GM04503 (cell line): ENCODE results near the gene CASP8.

Experiments used
- DNase-seq: peaks from one replicate; pipeline ENCODE4 v3.0.0-alpha.2; 2012; ENCODE audit warnings: low read depth

Gene CASP8

GRCh38 chr2:201242571-201243277 lies 17.6 kb upstream of the CASP8 start:
- DNase-seq, result no peak

DNA sequence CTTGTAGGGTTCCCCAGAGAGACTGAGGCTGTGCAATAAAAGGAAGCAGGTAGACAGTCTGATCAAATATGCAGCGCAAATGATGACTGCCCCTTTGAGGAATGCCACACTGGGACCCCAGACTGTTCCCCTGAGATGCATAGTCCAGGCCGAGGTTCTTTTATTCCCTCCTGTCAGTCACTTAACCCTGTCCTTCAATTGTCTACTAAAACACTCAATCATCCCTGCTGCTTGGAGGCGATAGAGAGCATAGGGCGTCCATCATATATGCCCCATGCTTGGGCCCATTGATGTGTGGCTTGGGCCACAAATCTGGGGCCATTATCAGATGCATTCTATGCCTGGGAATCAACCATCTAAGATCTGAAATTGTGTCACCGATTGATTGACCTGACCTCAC lies 15.5 kb upstream of the CASP8 start:
- no peak for DNase-seq

GRCh38 chr2:201246280-201246679 lies 14.1 kb upstream of the CASP8 start:
- no peak for DNase-seq

DNA sequence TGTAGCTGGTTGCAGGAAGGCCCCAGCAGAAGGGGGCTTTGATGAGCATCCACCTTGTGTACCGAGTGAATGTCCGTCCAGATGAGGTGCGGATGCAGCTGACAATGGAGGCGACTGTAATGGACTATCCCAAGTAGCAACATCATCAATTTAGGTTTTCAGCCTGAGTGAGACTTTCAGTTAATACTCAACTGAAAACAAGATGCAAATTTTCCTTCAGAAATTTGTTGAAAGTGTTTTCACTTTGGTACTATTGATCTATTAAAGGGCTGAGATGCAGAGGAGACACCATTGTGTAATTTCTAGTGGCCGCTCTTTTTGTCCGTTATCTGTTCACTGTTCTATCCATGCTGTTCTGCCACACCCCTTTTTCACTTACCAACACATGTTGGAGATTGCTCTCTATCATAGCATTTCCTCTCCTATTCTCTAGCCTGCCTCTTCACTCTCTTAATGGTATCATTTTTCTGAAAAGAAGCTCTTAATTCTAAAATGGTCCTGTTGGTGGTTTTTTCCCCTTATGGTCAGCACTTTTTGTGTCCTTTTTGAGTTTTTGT lies 12.0 kb upstream of the CASP8 start:
- DNase-seq, result no peak

GRCh38 chr2:201249889-201250288 lies 10.4 kb upstream of the CASP8 start:
- DNase-seq, result no peak

GRCh38 chr2:201250741-201251140 lies 9.6 kb upstream of the CASP8 start:
- DNase-seq, result no peak

GRCh38 chr2:201254081-201254730 lies 6.1 kb upstream of the CASP8 start:
- DNase-seq, result peak; percentile 49

DNA sequence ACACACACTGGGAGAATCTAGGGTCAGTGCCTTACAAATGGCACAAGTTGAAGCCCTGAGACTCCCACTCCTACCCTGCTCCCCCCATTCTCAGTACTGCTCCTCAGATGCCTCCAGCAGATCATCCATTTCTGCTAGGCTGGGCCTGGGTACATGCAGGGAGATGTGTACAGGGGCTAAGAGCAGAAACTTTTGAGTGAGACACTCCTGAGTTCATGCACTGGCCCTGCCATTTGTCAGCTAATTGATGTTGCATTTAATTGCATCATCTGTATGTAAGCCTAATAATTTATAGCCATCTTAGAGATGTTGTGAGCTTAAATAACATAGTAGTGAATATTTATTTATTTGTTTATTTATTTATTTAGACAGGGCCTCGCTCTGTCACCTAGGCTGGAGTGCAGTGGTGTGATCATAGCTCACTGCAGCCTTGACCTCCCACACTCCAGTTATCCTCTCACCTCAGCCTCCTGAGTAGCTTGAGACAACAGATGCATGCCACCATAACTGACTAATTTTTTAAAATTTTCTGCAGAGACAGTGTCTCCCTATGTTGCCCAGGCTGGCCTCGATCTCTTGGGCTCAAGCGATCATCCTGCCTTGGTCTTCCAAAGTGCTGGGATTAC lies 4.8 kb upstream of the CASP8 start:
- DNase-seq, result no peak

GRCh38 chr2:201256082-201256481 lies 4.3 kb upstream of the CASP8 start:
- no peak for DNase-seq

- DNase-seq, result no peak
Measured at GRCh38 chr2:201257381-201257955, 2.9 kb upstream of the CASP8 start.

DNA sequence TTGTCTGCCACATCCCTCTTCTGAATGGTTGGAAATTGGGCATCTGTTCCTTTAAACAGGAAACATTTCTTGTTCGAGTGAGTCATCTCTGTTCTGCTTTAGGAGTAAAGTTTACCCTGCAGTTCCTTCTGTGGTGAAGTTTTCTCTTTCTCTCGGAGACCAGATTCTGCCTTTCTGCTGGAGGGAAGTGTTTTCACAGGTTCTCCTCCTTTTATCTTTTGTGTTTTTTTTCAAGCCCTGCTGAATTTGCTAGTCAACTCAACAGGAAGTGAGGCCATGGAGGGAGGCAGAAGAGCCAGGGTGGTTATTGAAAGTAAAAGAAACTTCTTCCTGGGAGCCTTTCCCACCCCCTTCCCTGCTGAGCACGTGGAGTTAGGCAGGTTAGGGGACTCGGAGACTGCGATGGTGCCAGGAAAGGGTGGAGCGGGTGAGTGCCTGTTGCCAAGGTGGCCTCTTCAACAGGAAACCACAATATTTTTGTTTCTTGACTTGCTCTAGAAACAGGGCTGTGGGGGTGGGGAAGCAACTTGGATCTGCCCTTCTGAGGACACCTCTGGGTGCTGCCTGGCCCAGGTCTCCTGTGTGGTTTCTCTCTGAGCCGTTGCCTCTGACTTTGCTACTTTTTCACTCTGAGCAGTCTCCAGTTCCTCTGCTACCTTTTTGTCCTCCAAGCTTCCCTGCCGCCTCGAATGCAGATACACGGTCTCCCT lies 2.2 kb upstream of the CASP8 start:
- peak; percentile 53 for DNase-seq

GRCh38 chr2:201258666-201259615 lies 1.4 kb upstream of the CASP8 start:
- no peak for DNase-seq

GRCh38 chr2:201261471-201261870 lies 1.1 kb downstream of the CASP8 start:
- DNase-seq, result no peak

GRCh38 chr2:201261906-201262305 lies 1.6 kb downstream of the CASP8 start:
- no peak for DNase-seq

- no peak for DNase-seq
Measured at GRCh38 chr2:201262718-201263117, 2.4 kb downstream of the CASP8 start.

DNA sequence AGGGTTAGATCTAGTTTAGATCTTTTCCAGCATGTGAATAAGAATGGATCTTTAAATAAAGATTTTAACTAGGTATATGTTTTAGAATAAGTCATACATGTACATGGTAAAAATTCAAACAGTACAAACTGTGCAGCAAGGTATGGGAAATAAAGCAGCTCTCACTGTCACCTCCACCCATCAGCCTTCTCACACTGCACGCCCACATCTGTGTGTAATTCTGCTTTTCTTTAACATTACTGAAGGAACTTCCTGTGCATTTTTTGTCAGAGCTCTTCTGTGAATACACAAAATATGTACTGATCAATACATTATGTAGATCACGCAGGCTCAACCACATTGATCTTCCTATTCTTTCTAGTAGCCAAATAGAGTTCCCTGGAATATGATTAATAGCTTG lies 3.4 kb downstream of the CASP8 start:
- DNase-seq, result no peak

GRCh38 chr2:201264472-201265173 lies 4.3 kb downstream of the CASP8 start:
- DNase-seq, result no peak

GRCh38 chr2:201266629-201267028 lies 6.3 kb downstream of the CASP8 start:
- DNase-seq, result no peak

DNA sequence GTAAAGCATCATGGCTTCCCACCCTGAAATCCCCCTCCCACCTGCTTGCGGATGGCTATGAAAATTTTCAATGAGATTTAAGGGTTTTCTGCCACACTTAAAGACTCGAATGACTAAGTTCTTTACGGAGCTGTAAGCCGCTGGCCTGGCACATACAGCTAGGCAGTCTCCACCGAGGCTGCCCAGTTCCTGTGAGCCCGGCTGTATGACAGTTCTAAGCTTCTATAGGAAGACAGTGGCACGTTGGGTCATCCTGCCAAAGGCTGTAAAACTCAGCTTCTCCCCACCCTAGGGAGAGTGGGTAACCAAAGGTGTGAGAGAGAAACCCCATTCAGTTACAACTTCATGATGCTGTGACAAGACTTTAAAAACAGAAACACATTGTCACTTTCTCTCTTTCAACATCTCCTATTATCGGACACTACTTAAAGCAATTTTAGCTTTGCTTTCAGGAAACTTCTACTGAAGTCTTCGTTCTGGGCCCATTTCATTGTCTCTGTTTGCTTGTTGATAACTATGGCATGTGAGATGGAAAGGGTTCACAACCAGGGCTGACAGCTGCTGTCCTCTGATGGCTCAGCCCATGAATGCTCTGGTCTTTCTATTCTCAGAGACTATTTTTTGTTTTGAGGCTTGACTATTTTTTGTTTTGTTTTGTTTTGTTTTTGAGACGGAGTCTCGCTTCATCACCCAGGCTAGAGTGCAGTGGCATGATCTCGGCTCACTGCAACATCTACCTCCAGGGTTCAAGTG lies 7.1 kb downstream of the CASP8 start:
- DNase-seq, result no peak

DNA sequence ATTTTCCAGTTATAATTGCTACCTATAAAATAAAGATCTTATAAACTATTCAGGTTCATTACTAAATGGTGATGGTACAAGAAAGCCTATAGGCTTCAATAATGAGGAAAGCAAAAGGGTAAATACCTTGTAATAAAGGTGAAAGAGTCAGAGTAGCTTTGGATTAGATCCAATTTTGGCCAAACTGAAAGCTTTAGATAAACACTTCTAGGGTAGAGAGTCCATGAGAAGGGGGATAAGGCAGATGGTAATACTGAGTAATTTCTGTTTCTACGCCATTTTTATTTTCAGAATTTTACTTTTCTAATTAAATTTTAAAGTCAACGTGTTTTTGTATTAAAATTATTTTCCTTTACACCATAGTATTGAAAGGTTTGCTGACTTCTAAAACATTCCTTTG lies 9.4 kb downstream of the CASP8 start:
- no peak for DNase-seq
